ENCODE measurements around the gene VSTM5. TPM values are rescaled to one million over a fixed set of nuclear protein-coding genes. Genes with fewer than 3 reads are reported as not detected.
"Not testable (repeated sequence)": the region's sequence is repeated elsewhere in the genome, so short reads cannot be mapped to it uniquely, and the experiment has no call there.

Gene VSTM5
- not detected for total RNA-seq

GRCh38 chr11:93850594-93851018, at the start of gene VSTM5:
TSS of gene VSTM5 (minus strand) at chr11:93850618. CDS start at chr11:93850502, 116 bp downstream.
- Histone ChIP-seq H3K4me1 (peaks cover 13% of the 10 kb centered on the region), H3K27me3 (no peaks in the 10 kb centered on the region), H3K36me3 (replicated peaks in 1 of 2; ENCODE audit: insufficient read depth in 1 of 2, low read depth in 2 of 2) (no peaks in the 10 kb centered on the region), H3K27ac (peak within 1 kb of the TSS in 3 of 4 donors; percentile 43 to 66 (median 49)), H3K9me3 (no peaks in the 10 kb centered on the region), H3K4me3 (peak within 1 kb of the TSS; percentile 45 to 60)
- intact Hi-C loops (cut with DNase I): no loop called here
- ATAC-seq: no peak
- 5 to 15% methylated on average over 3 to 6 of the region's 6 CpGs for WGBS, 2 donors
- TF ChIP-seq CTCF (IDR thresholded peaks at IDR 0.05) (no peak), POLR2A (IDR thresholded peaks at IDR 0.05) (no peak)
- DNase-seq: no peak

- H3K9me3 ChIP-seq: no peaks in the 10 kb centered on the region
- intact Hi-C loops (cut with DNase I): loop anchor here (10.0 kb wide), 1 partner anchor 610 kb away; no protein-coding TSS in a partner anchor
- no peaks in the 10 kb centered on the region for H3K27me3 ChIP-seq
- ATAC-seq (peak; percentile 91), DNase-seq (peak; percentile 18 to 36 (median 26))
- H3K27ac ChIP-seq: no peak overlapping the region
- no peaks in the 10 kb centered on the region for H3K4me1 ChIP-seq
- H3K36me3 ChIP-seq (replicated peaks in 1 of 2; ENCODE audit: insufficient read depth in 1 of 2, low read depth in 2 of 2): no peaks in the 10 kb centered on the region
- H3K4me3 ChIP-seq: no peak overlapping the region
- TF ChIP-seq POLR2A (IDR thresholded peaks at IDR 0.05) (no peak), CTCF (IDR thresholded peaks at IDR 0.05) (peak; percentile 46 to 87 (median 84))
- WGBS, 2 donors: 25 to 27% methylated on average over 5 of the region's 5 CpGs
Observed at GRCh38 chr11:93895106-93895862, 44.9 kb upstream of the VSTM5 start.

GRCh38 chr11:93890391-93891051, 40.1 kb upstream of the VSTM5 start:
- WGBS, 2 donors: 77% methylated on average over 3 of the region's 3 CpGs
- Histone ChIP-seq H3K27me3 (no peaks in the 10 kb centered on the region), H3K27ac (no peak overlapping the region), H3K4me1 (peaks cover 6% of the 10 kb centered on the region), H3K4me3 (no peak overlapping the region), H3K9me3 (no peaks in the 10 kb centered on the region), H3K36me3 (replicated peaks in 1 of 2; ENCODE audit: insufficient read depth in 1 of 2, low read depth in 2 of 2) (no peaks in the 10 kb centered on the region)
- TF ChIP-seq CTCF (IDR thresholded peaks at IDR 0.05): no peak
- TF ChIP-seq POLR2A (IDR thresholded peaks at IDR 0.05): no peak
- DNase-seq (no peak), ATAC-seq (no peak)
- intact Hi-C loops (cut with DNase I): loop anchor here (10.0 kb wide), 1 partner anchor 614 kb away; no protein-coding TSS in a partner anchor

- Histone ChIP-seq H3K4me1 (peaks cover 6% of the 10 kb centered on the region), H3K27me3 (no peaks in the 10 kb centered on the region), H3K9me3 (no peaks in the 10 kb centered on the region), H3K4me3 (no peak overlapping the region), H3K36me3 (replicated peaks in 1 of 2; ENCODE audit: insufficient read depth in 1 of 2, low read depth in 2 of 2) (no peaks in the 10 kb centered on the region), H3K27ac (no peak overlapping the region)
- WGBS, 2 donors: 90 to 97% methylated on average over 5 of the region's 5 CpGs
- ATAC-seq (no peak), DNase-seq (no peak)
- intact Hi-C loops (cut with DNase I): no loop called here
- TF ChIP-seq CTCF (IDR thresholded peaks at IDR 0.05) (no peak), POLR2A (IDR thresholded peaks at IDR 0.05) (no peak)
Observed at GRCh38 chr11:93887111-93887510, 36.7 kb upstream of the VSTM5 start.

- H3K36me3 ChIP-seq (replicated peaks in 1 of 2; ENCODE audit: insufficient read depth in 1 of 2, low read depth in 2 of 2); H3K27ac ChIP-seq; H3K4me1 ChIP-seq; H3K9me3 ChIP-seq; DNase-seq; ATAC-seq; intact Hi-C loops (cut with DNase I); H3K27me3 ChIP-seq; H3K4me3 ChIP-seq: not testable (repeated sequence)
Observed at GRCh38 chr11:93879114-93879513, 28.7 kb upstream of the VSTM5 start.

Data from body of pancreas (tissue), 4 donors.